NCI-H2196 (cell line): ENCODE data around the gene TBL1XR1.

Experiments
- DNase-seq: peaks from one replicate; lab custom pipeline; 2025; ENCODE audit not compliant: unreplicated experiment; lab: John Stamatoyannopoulos, UW

TBL1XR1 gene

DNA sequence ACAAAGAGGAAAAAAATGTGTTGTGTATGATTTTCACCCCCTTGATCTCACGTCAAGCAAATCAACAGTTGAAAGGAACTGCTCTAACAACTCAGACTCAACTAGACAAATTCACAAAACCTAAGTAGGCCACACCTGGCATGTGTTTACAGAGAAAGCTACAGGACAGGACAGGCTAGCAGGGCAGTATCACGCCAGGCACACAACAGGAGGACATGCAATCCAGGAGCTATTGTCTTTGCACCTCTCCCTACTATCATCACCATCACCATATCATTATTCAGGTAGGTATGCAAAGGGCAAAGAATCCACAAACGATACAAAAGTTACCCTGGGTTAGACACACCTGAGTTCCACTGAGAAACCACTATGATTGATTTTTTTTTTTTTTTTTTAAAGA, 86.4 kb downstream of the TBL1XR1 start:
- no peak for DNase-seq

DNA sequence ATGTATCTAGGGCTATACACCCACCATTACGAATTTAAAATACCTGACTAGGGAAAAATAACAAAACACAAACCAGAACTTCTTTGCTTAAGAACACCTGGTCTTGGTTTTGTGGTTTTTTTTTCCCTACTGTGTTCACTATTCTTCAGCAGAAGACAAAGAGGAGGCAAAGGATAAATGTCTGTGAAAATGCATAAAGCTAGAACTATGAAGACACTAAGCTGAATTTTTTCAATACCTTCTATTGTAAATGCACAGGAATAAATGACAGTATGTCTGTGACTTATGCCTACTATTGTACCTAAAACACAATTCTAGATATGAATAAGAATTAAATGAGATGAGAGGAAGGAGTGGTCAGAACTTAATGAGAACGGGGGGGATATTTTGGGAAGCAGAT, 86.9 kb downstream of the TBL1XR1 start:
- DNase-seq = no peak

DNA sequence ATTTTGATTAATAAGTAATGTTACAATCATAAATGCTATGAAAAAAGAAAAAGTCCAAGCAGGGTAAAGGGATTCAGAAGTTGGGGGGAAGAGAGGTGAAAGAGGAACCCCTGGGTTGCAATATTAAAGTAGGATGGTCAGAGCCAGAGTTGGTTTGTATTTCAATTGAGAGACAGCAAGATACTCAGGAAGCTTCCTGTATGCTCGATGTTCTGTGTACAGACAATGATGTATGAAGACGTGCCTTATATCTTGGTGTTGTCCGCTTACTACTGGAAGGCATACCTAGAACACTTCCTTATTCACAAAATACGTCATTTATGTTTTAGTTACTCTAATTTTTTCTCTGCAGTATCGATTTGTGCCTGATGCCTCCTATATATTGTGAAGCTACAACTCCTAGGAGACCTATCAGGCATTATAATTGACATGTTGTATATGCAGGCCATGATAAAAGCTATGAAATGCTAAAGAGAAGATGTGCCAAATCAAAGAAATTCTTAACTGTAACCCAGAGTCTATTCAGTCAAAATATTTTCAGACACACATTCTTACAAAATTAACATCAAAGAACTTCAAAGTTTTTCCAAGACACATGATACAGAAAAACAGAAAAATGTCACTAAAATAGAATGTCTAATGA, 87.5 kb downstream of the TBL1XR1 start:
- DNase-seq = no peak

DNA sequence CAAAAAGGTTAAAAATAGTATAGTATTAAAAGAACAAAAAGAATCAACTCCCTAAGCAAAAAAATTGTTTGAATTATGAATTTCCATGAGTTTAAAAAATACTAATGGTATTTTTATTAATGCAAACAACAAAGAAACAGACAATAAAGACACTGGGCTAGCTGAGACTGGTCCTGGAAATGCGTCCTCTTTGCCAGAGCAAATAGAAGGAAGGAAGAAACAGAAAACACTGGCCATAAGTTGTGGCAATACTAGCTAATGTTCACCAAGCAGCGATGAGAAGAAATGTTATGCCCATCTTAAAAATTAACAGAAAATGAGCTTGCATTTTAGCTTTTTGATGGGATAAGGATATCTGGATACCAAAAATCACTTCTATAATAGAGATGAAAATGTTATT, 88.6 kb downstream of the TBL1XR1 start:
- DNase-seq = no peak

DNA sequence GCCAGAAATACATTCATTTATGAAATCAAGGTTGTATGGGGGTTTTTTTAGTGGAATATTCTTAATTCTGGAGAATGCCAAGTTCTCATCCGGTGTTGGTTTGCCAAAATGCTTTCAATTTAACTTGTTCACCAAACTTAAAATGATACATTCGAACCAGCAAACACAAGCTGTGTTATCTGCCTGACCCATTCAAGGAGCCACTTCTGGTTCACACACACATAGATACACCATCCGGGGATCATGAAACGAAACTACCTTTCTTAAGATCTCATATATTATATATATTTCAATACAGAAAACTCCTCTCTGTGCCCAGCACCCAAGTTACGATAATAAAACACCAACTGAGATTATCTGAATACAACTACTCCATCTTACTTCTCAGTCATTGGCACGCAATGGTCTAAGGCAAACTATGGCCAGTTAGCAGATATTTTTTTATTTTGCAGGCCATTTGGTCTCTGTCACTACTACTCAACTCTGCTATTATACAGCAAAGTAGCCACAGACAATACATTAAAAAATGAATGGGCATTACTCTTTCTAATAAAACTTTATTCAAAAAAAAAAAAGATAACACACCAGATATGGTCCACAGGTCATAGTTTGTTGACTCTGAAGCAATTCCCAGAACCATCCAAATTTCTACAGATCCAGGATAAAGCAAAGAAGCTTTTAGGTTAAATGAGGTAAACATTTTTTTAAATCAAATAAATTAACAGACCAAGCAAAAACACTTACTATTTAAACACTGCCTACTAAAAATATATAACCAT, 89.6 kb downstream of the TBL1XR1 start:
- DNase-seq = no peak

DNA sequence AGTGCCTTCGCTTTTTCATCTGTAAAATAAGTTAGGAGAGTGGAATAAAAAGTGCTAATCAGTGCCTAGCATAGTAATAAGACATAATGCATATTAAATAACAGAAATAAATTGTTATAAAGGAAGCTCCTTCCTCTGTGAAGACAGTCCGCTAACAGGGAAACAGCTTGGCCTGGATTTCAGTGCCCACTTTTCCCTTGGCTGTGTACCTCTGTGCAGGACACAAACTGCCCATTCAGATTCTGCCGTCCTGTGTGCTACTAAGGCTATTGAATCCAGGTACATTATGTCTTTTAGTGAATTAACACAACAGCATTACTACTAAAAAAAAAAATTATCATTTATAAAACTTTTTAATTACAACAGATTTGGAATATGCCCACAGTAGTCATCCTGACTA, 90.7 kb downstream of the TBL1XR1 start:
- no peak for DNase-seq

DNA sequence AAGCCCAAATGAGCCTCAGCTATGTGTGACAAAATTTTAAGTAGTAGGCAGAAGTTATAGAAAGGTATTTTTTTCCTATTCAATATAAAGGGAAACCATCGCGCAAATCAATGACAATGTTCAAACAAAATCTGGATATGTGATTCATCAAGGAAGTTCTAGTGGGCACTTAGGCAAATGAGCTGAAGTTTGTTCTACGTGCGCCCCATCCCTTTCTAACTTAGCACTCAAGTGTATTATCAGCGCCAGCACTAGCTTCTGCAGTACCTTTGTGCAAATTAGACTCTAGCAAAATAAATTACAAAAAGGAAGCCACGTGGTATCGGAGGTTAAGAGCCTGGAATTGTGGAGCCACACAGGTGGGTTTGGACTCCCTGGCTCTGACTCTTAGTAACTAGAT, 91.1 kb downstream of the TBL1XR1 start:
- no peak for DNase-seq

DNA sequence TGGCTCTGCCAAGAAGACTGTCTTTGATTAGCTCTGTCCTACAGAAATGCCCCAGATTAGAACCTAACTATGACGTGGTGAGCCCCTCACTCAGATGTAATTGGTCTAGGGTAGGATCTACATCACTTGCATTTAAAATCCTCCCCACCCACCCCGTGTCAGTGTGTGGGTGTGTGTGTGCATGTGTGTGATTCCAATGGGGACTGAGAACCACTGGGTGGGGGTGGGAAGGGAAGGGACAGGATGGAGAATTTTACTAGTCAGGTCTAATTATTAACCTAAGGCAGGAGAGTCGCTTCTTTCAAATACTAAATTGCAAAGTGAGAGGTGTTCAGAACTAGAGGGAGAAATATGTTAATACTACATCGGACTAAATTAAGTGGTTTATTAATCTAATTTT, 91.7 kb downstream of the TBL1XR1 start:
- DNase-seq = no peak

DNA sequence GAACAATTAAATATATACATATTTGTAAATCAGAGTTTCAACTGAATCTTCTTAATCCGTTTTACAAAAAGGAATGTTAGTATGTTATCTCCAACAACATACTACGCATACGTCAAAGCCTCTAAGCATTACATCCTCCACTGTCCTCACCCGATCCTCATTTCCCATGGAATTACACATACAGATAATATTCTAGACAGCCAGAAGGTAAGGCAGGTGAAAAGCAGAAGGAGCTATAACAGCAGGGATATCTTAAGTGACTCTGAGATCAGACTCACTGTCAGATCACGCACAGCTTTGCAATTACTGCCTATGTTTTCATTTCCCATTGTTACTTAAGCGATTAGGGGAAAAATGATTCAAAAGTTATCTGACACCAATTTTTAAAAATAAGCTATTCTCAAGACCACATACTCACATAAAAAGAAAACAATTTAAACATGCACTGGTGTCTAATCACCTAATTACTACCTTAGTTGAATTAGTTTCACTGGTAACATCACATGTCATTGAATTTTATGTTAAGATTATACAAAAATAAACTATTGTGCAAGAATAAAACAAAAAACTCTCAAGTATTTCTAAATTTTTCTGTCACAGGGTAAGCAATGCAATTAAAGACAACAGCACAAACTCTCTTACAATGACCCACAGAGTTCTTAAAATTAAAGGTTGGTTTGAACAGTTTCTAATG, 92.8 kb downstream of the TBL1XR1 start:
- no peak for DNase-seq

DNA sequence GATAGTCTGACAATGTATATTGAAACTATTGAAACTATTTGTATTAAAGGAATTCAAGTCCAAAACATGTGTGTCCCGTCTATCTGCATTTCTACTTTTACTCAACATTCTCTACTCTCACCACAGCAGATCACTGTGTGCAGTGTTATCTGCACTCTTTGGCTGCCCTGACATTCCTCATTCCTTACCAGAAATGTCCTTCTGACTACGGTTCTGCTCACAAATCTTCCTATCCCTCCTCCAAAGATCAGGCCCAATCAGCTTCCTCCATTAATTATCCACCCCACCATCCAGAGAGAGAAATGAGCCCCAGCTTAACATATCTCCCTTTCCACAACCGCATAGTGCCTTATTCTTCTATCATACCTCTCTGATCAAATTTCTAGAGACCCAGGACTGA, 94.7 kb downstream of the TBL1XR1 start:
- no peak for DNase-seq

DNA sequence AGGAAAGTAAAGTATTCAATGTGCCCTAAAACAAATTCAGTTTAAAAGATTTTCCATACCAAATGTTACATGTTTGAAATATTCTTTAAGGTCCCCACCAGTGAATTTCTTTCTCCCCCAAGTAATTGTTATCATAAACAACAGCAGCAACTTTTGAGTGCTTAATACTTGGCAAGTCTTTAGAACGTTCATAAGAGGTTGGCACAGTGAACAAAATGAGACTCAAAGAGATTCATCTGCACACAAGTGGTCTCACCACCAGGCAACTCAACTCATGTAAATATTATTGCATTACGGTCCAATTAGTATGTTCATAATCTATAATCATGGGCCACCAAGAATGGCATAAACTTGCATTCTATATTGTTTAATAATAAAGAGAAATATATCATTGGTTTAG, 98.7 kb downstream of the TBL1XR1 start:
- DNase-seq = no peak

DNA sequence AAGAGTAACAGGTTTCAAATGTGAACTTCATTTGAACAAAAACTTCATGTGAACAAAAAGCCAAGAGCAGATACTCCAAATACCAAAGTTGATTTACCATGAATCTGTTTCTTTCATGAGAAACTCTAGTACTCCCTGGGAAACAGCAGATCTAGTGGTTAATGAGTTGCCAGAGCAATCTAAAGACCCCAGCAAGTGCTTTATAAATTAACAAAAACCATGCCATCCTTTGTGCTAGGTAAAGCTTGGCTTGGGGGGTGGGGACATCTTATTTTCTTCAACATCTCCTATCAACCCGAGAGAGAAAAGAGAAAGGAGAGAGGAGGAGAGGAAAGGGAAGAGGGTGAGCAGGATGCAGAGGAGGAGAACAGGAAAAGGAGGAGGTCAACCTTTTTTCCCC, 100.7 kb downstream of the TBL1XR1 start:
- no peak for DNase-seq

DNA sequence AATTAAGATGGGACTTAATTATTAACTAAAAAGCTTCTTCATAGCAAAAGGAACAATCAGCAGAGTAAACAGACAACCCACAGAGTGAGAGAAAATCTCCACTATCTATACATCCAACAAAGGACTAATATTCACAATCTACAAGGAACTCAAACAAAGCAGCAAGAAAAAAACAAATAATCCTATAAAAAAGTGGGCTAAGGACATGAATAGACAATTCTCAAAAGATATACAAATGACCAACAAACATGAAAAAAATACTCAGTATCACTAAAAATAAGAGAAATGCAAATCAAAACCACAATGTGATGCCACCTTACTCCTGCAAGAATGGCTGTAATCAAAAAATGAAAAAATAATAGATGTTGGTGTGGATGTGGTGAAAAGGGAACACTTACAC, 103.3 kb downstream of the TBL1XR1 start:
- DNase-seq = no peak

DNA sequence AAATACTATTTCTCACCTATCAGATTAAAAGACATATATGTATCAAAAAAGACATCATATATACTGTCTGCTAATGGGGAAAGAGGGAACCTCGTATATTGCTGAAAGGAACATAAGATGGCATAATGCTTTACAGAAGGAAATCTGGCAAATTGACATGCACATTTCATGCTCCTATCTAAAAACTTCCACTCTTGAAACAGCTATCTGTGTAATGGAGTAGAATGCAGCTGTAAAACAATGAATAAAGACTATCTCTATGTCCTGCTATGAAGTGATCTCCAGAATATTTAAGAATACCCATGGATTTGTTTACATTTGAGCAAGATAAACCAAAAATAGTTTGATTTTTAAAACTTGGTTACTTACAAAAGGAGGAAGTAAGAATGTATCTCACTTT, 107.4 kb downstream of the TBL1XR1 start:
- no peak for DNase-seq

DNA sequence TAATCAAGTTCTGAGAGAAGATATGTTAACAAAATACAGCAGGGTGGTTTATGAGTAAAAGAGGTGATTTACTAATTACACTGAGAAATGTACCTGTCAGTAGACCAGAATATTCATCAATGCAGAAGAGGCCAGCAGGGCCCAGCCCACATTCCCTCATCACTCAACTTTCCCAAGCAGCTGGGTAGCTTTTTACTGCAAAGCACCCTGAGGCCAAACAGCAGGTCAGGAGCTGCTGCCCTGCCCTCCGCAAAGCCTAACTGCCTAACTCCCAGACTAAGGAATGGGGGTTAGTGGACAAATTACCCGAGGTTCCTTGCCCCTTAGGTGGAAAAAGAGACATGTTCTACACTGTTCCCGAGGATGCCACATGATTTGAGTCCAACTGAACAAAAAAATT, 108.2 kb downstream of the TBL1XR1 start:
- DNase-seq = no peak

DNA sequence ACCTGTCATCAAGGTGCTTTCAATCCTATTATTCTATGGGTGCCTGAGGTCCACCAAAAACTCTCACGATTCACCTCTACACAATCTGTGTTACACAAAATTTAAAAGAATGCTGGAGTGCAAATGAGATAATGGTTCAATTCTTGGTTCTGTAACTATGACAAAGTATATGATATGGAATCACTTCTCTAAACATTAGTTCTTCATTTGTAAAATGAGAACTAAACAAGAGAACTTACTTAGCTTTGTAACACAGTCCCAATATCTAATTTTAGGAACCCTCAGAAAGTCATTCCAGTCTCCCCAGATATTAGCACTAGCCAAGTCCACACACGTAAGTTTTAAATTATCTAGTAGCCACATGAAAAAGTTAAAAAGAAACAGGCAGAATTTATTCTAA, 111.5 kb downstream of the TBL1XR1 start:
- DNase-seq = no peak

DNA sequence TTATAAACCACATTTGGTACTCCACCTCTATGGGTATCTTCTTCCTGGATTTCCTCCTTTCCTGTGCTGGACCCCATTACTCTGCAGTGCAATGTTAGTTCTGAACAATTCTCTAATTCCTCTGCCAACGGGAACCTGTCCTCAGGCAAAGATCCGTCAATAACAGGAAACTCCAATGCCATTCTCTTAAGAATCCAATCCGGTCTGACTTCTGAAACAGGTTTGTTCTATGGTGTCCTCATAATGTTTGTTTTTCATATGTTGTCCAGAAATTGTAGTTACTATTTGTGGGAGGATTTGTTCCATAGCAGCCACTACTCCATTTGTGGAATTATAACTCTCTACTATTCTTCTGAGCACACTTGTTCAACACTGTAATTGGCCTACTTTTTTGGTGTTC, 112.7 kb downstream of the TBL1XR1 start:
- DNase-seq = no peak

DNA sequence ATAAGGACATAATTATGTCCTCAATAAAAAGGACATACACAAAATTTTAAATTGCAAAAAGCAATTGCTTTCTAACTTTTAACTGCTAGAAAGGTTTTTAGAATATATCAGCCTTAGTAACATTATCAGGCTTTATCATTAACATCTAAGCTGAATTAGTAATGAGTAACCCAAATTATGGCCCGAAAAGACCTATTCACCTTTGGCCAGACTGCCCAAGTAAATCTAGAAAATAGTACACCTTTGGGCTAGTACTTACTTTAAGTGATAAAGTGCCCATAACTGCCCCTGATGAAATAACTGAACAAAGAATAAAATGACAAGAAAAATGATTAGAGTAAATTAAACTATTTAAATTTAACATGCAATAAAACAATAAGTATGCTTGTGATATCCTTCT, 117.2 kb downstream of the TBL1XR1 start:
- no peak for DNase-seq

DNA sequence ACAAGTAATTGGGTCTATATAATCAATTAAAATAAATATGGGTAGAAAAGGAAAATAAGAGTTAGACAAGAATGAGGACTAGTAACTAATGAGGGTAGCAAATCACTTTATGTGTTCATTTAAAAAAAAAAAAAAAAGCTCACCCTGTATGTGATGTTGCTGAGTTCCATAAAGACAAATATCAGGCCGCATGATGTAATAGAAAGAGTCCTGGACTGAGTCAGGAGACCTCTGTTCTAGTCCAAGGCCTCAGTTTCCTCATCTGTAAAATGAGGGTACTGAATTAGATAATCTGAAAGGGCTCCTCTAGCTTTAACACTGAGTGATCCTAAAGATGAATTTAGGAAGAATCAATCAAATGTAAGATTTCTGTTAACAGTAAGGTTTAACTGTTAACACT, 117.6 kb downstream of the TBL1XR1 start:
- DNase-seq = no peak

DNA sequence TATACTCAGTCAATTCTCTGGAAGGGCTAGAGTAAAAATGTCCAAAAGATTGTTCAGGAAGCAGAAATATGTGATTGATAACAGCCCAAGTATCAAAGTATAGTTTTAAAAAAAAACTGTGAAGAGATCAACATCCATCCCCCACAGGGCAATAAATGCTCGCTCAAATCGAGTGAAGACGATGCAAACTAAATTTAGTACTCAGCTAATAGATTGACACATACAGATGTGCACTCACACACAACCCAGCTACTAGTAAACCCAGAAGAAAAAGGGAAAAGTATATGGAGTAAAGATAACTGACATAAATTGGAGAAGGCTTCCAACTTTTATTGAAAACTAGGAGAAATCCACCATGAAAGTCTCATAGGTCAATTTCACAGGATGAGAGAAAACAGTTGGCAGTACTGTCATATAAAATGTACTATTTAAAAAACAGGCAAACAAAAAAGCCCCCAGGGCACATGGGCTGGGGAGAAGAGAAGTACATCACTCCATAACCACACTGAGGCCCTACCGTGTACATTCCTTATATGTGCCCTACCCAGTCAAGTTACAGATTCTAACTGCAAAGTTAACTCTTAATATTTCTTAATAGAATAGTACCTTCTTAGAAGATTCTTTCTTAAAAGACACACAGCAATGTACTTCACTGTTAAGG, 125.7 kb downstream of the TBL1XR1 start:
- DNase-seq = no peak

DNA sequence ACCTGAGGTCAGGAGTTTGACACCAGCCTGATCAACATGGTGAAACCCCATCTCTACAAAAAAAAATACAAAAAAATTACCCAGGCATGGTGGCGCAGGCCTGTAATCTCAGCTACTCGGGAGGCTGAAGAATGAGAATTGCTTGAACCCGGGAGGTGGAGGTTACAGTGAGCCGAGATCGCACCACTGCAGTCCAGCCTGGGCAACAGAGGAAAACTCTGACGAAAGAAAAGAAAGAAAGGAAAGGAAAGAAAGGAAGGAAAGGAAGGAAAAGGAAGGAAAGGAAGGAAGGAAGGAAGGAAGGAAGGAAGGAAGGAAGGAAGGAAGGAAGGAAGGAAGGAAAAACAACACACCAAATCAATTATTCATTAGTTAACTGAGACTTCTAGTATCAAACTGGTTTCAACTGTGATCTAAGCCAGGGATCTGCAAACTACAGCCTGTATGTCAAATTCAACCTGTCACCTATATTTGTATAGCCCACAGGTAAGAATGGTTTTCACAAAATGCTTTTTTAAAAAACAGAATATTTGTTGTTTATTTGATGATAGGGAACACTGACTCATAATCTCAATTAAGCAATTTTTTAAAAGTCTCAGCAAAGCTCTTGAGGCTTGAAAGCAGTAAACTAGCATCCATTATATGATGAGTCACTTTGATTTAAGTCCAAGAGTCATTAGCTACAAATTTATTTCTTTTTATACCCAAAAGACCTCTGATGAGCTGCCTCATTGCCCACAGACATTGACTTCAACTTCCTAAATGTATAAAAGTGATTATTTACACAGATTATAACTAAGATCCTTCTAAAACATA, 127.6 kb downstream of the TBL1XR1 start:
- peak; percentile 21 for DNase-seq
